RWPE1 (cell line): Measurements from ENCODE around the gene AUTS2.

Source experiments
- CTCF ChIA-PET: fragments of 350-600 bp; sonication (Branson Sonifier 250); formaldehyde crosslinking; extraction: SDS; loops from one replicate; lab custom pipeline; 2021; lab: Yijun Ruan, JAX
- POLR2A ChIA-PET: fragments of 400-600 bp; formaldehyde crosslinking; extraction: SDS; loops from one replicate; lab custom pipeline; 2020; ENCODE audit warnings: antibody characterized with exemption; ENCODE audit not compliant: low non-redundant PET; lab: Yijun Ruan, JAX
- DNase-seq: peaks from one replicate; pipeline ENCODE4 v3.0.0; 2012; ENCODE audit warnings: low spot score
- H3K27ac ChIP-seq: fragments of 450-650 bp; 2 replicates; pipeline ENCODE4 v1.5.1; 2017
- CTCF ChIP-seq: fragments of 450-650 bp; conservative IDR thresholded peaks from 2 replicates; pipeline ENCODE4 v1.5.1; 2017; ENCODE audit warnings: low read depth, mild to moderate bottlenecking

The AUTS2 gene

DNA sequence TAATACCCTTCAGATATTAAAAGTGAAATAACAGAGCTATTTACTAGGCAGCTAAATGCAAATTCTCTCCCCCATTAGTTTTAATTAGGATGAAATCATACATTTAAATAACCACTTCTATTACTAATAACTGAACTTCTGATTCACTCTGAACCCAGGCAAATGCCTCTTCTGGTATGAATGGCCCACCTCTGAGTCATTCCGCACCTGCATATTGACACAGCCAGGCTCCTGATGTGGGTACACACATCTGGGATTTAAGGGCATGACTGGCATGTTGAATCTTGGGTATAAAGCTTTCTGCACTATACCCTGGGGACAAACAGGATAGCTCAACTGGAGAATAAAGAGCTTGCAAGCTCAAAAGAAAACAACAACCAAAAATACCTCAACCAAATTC, 140.9 kb downstream of the AUTS2 start:
- CTCF ChIA-PET = interaction anchor here (0.6 kb wide), 1 partner anchor 971 kb away, joined by 3 read pairs; no protein-coding TSS in a partner anchor
- no peak overlapping the region for H3K27ac ChIP-seq
- POLR2A ChIA-PET = no interaction called here
- peak; percentile 25 for DNase-seq
- TF ChIP-seq CTCF = no peak

- DNase-seq = no peak
- H3K27ac ChIP-seq = no peak overlapping the region
- POLR2A ChIA-PET = no interaction called here
- CTCF ChIA-PET = interaction anchor here (0.7 to 0.8 kb wide), 3 partner anchors 13 to 545 kb away, joined by 3 to 8 read pairs (median 5); no protein-coding TSS in a partner anchor
- TF ChIP-seq CTCF = no peak
These were observed 141.7 kb downstream of the AUTS2 start for GRCh38 chr7:69739931-69740431.

DNA sequence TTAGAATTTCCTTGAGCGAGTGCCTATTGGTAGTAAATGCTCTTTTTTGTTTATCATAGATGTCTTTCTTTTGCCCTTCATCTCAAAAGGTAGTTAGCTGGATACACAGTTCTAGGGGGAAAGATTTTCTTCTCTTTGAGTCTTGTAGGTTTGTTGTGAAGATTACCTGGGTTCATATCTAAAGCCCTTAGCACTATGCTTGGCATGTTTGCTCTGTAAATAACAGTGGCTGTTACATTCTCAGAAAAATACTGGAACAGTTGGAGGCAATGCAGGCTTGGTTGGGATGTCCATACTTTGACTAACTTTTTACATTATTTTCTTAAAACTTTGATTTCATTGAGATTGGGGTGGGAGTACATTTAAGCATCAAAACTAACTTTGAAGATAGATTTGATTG, 144.0 kb downstream of the AUTS2 start:
- ChIA-PET CTCF (no interaction called here), POLR2A (no interaction called here)

DNA sequence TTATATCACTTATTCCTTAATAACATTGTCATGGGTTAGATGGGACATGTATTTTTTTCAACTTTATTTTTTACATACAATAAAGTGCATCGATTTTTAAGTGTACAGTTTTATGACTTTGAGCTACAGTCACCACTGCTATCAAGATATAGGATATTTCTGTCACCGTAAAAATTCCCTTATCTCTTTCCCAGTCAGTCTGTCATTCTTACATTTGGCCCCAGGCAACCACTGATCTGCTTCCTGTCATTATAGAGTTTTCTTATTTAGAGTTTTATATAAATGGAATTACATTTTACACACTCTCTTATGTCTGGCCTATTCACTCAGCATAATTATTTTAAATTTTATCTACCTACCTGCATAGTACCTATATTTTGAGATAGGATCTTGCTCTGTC, 145.2 kb downstream of the AUTS2 start:
- POLR2A ChIA-PET = no interaction called here
- H3K27ac ChIP-seq = no peak overlapping the region
- CTCF ChIA-PET = no interaction called here
- no peak for DNase-seq
- no peak for TF ChIP-seq CTCF

More for the DNA sequence above, 144.0 kb downstream of the AUTS2 start:
- no peak for TF ChIP-seq CTCF
- H3K27ac ChIP-seq = no peak overlapping the region
- no peak for DNase-seq

GRCh38 chr7:69744026-69744425, 145.8 kb downstream of the AUTS2 start:
- no peak overlapping the region for H3K27ac ChIP-seq
- TF ChIP-seq CTCF = no peak
- no peak for DNase-seq
- ChIA-PET POLR2A (no interaction called here), CTCF (interaction anchor here (0.6 kb wide), 1 partner anchor 244 kb away, joined by 3 read pairs; no protein-coding TSS in a partner anchor)

GRCh38 chr7:69746383-69746782, 148.1 kb downstream of the AUTS2 start:
- POLR2A ChIA-PET = no interaction called here

More at GRCh38 chr7:69746383-69746782, 148.1 kb downstream of the AUTS2 start:
- DNase-seq = no peak
- H3K27ac ChIP-seq = no peak overlapping the region
- no peak for TF ChIP-seq CTCF
- CTCF ChIA-PET = no interaction called here
